SK-N-SH (cell line): Measurements from ENCODE around the gene CRIM1.

Experiments
- CHD2 ChIP-seq: fragments of 150-350 bp; IDR thresholded peaks from 2 replicates; pipeline ENCODE4 v1.6.1; 2018; ENCODE audit warnings: low read length; ENCODE audit not compliant: partially characterized antibody
- EP300 ChIP-seq, 2 experiments: IDR thresholded peaks; 2 replicates each; pipeline versions ENCODE4 v1.4.0 to v1.6.1; 2012; ENCODE audit warnings: borderline replicate concordance in 1 of 2, low read depth in 1 of 2, low read length in 1 of 2
- GABPA ChIP-seq: IDR thresholded peaks from 2 replicates; pipeline ENCODE4 v1.4.0; 2012; ENCODE audit warnings: low read depth, mild to moderate bottlenecking
- NFIC ChIP-seq: IDR thresholded peaks from 2 replicates; pipeline ENCODE4 v1.4.0; 2012; ENCODE audit warnings: borderline replicate concordance
- POLR2AphosphoS5 ChIP-seq: IDR thresholded peaks from 2 replicates; pipeline ENCODE4 v1.6.1; 2012; ENCODE audit warnings: low read depth, low read length
- TF ChIP-seq, protein P1 (sequence below): fragments of 200-600 bp; sonication (generic); IDR thresholded peaks from 2 replicates; pipeline ENCODE4 v1.6.1; 2017; ENCODE audit warnings: antibody characterized with exemption, mild to moderate bottlenecking, moderate library complexity

- no peak for TF ChIP-seq NFIC
- TF ChIP-seq, protein P1, sequence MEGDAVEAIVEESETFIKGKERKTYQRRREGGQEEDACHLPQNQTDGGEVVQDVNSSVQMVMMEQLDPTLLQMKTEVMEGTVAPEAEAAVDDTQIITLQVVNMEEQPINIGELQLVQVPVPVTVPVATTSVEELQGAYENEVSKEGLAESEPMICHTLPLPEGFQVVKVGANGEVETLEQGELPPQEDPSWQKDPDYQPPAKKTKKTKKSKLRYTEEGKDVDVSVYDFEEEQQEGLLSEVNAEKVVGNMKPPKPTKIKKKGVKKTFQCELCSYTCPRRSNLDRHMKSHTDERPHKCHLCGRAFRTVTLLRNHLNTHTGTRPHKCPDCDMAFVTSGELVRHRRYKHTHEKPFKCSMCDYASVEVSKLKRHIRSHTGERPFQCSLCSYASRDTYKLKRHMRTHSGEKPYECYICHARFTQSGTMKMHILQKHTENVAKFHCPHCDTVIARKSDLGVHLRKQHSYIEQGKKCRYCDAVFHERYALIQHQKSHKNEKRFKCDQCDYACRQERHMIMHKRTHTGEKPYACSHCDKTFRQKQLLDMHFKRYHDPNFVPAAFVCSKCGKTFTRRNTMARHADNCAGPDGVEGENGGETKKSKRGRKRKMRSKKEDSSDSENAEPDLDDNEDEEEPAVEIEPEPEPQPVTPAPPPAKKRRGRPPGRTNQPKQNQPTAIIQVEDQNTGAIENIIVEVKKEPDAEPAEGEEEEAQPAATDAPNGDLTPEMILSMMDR: no peak
- no peak for TF ChIP-seq CHD2
- no peak for TF ChIP-seq POLR2AphosphoS5
- TF ChIP-seq EP300 (IDR thresholded peaks at IDR 0.05; ENCODE audit: borderline replicate concordance in 1 of 2, low read depth in 1 of 2, low read length in 1 of 2): no peak
- no peak for TF ChIP-seq GABPA
These were observed 6.9 kb upstream of the CRIM1 start for GRCh38 chr2:36348721-36349120.
